Measurements from ENCODE around the gene RALGDS.

DNA sequence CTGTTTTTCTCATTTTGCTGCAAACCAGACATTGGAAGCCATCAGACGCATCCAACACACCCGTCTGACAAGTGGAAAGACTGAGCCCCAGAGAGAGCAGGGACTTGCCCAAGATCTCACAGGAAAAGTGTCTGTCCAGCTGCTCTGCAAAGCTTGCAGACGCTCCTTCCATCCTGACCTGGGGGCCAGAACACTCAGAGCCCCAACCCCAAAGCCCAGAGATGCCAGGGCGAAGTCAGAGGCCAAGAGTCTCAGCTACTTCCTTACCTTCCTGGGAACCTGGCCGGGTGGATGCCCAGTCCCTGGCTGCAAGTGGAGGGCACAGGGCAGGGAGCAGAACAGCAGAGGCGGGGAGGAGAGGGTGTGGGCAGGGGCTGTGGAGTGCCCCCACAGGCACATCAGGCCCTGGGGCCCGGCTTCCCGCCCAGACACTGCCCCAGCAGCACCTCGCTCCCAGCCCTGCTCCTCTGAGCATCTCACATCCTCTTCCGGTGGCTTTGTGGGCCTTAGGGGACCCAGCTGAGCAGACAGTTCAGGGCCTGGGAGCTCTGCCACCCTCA, 9.7 kb upstream of the RALGDS start:
- TF ChIP-seq RAD21 (IDR thresholded peaks at IDR 0.05; ENCODE audit: low read depth), result no peak
- TF ChIP-seq NFIC (IDR thresholded peaks at IDR 0.05), result no peak
- TF ChIP-seq TAF1 (IDR thresholded peaks at IDR 0.05; ENCODE audit: low read depth), result no peak
- TF ChIP-seq EP300 (IDR thresholded peaks at IDR 0.05; ENCODE audit: borderline replicate concordance), result no peak
- no peak for TF ChIP-seq YY1 (IDR thresholded peaks at IDR 0.05; ENCODE audit: low read depth)
- TF ChIP-seq, protein P1, sequence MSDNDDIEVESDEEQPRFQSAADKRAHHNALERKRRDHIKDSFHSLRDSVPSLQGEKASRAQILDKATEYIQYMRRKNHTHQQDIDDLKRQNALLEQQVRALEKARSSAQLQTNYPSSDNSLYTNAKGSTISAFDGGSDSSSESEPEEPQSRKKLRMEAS (IDR thresholded peaks at IDR 0.05), result no peak
- TF ChIP-seq, protein P2, sequence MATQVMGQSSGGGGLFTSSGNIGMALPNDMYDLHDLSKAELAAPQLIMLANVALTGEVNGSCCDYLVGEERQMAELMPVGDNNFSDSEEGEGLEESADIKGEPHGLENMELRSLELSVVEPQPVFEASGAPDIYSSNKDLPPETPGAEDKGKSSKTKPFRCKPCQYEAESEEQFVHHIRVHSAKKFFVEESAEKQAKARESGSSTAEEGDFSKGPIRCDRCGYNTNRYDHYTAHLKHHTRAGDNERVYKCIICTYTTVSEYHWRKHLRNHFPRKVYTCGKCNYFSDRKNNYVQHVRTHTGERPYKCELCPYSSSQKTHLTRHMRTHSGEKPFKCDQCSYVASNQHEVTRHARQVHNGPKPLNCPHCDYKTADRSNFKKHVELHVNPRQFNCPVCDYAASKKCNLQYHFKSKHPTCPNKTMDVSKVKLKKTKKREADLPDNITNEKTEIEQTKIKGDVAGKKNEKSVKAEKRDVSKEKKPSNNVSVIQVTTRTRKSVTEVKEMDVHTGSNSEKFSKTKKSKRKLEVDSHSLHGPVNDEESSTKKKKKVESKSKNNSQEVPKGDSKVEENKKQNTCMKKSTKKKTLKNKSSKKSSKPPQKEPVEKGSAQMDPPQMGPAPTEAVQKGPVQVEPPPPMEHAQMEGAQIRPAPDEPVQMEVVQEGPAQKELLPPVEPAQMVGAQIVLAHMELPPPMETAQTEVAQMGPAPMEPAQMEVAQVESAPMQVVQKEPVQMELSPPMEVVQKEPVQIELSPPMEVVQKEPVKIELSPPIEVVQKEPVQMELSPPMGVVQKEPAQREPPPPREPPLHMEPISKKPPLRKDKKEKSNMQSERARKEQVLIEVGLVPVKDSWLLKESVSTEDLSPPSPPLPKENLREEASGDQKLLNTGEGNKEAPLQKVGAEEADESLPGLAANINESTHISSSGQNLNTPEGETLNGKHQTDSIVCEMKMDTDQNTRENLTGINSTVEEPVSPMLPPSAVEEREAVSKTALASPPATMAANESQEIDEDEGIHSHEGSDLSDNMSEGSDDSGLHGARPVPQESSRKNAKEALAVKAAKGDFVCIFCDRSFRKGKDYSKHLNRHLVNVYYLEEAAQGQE (IDR thresholded peaks at IDR 0.05; ENCODE audit: low read depth), result no peak
- TF ChIP-seq CEBPB (IDR thresholded peaks at IDR 0.05), result no peak
- no peak for TF ChIP-seq EGR1 (IDR thresholded peaks at IDR 0.05)
- TF ChIP-seq, protein P3, sequence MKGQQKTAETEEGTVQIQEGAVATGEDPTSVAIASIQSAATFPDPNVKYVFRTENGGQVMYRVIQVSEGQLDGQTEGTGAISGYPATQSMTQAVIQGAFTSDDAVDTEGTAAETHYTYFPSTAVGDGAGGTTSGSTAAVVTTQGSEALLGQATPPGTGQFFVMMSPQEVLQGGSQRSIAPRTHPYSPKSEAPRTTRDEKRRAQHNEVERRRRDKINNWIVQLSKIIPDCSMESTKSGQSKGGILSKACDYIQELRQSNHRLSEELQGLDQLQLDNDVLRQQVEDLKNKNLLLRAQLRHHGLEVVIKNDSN (IDR thresholded peaks at IDR 0.05), result no peak
